Endothelial cell (in vitro differentiated cells): ENCODE measurements around the gene TCP11. TPM values are rescaled to one million over a fixed set of nuclear protein-coding genes. Genes with fewer than 3 reads are reported as not detected.

ENCODE experiments used
- DNase-seq: peaks from one replicate; pipeline ENCODE4 v3.0.0; 2021; ENCODE audit warnings: low spot score
- H3K27ac Mint-ChIP-seq: one replicate; pipeline ENCODE4 v1.8.0; 2021; ENCODE audit warnings: mixed read lengths, inconsistent platforms; ENCODE audit not compliant: unreplicated experiment
- H3K27me3 Mint-ChIP-seq: one replicate; pipeline ENCODE4 v1.8.0; 2021; ENCODE audit warnings: mild to moderate bottlenecking, moderate library complexity, mixed read lengths, inconsistent platforms; ENCODE audit not compliant: unreplicated experiment
- H3K36me3 Mint-ChIP-seq: one replicate; pipeline ENCODE4 v1.8.0; 2021; ENCODE audit warnings: mild to moderate bottlenecking, low read depth, mixed read lengths, inconsistent platforms; ENCODE audit not compliant: unreplicated experiment
- H3K4me1 Mint-ChIP-seq: one replicate; pipeline ENCODE4 v1.8.0; 2021; ENCODE audit warnings: mild to moderate bottlenecking, mixed read lengths, inconsistent platforms; ENCODE audit not compliant: unreplicated experiment
- H3K4me3 Mint-ChIP-seq: one replicate; pipeline ENCODE4 v1.8.0; 2021; ENCODE audit warnings: mild to moderate bottlenecking, mixed read lengths, inconsistent platforms; ENCODE audit not compliant: unreplicated experiment
- H3K9me3 Mint-ChIP-seq: one replicate; pipeline ENCODE4 v1.8.0; 2021; ENCODE audit warnings: mixed read lengths, inconsistent platforms; ENCODE audit not compliant: unreplicated experiment
- CTCF ChIP-seq: fragments of 200-600 bp; sonication (generic); IDR thresholded peaks from one replicate; pipeline ENCODE4 v1.5.0; 2021; ENCODE audit warnings: antibody characterized with exemption; ENCODE audit not compliant: unreplicated experiment
- total RNA-seq: library from RNA; stranded (reverse); fragmentation: NEBNext Ultra II Directional; extraction: Animal tissue kit (Norgen Biotek cat#: 25700); gene quantifications from one replicate; pipeline ENCODE4 v1.2.1, GENCODE V29; 2021; ENCODE audit not compliant: unreplicated experiment

Gene TCP11
- total RNA-seq, 1 donor from 2014 or later: 0.18 TPM

DNA sequence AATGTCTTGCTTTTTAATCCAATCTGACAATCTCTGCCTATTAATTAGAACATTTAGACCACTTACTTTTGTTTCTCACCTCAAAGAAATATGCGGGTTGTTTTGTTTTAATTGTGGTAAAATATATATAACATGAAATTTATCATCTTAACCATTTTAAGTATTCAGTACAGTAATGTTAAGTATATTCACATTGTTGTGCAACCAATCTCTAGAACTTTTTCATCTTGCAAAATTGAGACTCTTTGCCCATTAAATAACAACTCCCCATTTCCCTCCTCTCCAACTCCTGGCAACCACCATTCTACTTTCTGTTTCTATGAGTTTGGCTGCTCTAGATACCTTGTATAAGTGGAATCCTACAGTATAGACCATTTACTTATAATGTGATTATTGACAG, 13.8 kb upstream of the TCP11 start:
- Mint-ChIP-seq H3K9me3 (no peaks in the 10 kb centered on the region), H3K27ac (no peak overlapping the region), H3K27me3 (no peaks in the 10 kb centered on the region), H3K4me3 (no peak overlapping the region), H3K4me1 (peaks cover 12% of the 10 kb centered on the region), H3K36me3 (no peaks in the 10 kb centered on the region)
- no peak for TF ChIP-seq CTCF
- no peak for DNase-seq

DNA sequence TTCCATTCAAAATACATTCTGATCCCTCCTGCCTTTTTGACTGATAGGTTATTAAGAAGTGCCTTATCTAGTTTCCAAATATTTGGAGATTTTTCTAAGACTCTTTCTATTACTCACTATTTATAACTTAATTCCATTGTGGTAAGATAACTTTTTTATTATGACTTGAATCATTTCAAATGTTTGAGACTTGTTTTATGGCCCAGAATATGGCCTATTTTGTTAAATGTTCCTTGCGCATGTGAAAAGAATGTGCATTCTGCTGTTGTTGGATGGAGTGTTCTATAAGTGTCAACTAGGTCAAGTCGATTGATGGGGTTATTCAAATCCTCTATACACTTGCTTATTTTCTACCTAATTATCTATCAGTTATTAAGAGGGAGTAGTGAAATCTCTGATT, 13.1 kb upstream of the TCP11 start:
- Mint-ChIP-seq H3K9me3 (no peaks in the 10 kb centered on the region), H3K27me3 (no peaks in the 10 kb centered on the region), H3K4me3 (no peak overlapping the region), H3K36me3 (no peaks in the 10 kb centered on the region), H3K4me1 (peaks cover 7% of the 10 kb centered on the region), H3K27ac (no peak overlapping the region)
- no peak for TF ChIP-seq CTCF
- DNase-seq: no peak

DNA sequence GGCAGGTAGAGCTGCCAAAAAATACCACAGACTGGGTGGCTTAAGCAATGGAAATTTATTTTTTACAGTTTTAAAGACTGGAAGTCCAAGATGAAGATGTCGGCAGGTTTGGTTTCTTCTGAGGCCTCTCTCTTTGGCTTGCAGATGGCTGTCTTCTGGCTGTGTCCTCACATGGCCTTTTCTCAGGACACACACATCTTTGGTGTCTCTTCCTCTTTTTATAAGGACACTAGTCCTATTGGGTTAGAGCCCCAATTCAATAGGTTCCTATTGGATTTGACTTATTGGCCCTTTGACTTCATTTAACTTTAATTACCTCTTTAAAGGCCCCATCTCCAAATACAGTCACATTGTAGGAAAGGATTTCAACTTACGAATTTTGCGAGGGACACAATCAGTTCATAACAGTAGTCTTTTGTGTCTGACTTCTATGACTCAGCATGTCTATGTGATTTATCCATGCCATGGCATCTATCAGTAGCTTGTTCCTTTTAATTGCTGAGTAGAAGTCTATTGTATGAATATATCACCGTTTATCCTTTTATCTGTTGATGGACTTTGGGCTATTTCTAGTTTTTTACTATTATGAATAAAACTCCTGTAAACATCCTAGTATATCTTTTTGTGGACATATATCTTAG, 11.0 kb upstream of the TCP11 start:
- Mint-ChIP-seq H3K27ac (no peak overlapping the region), H3K36me3 (no peaks in the 10 kb centered on the region), H3K4me3 (no peak overlapping the region), H3K9me3 (no peaks in the 10 kb centered on the region), H3K4me1 (peaks cover 9% of the 10 kb centered on the region), H3K27me3 (no peaks in the 10 kb centered on the region)
- TF ChIP-seq CTCF: no peak
- DNase-seq: no peak

GRCh38 chr6:35151466-35151865, 10.3 kb upstream of the TCP11 start:
- Mint-ChIP-seq H3K27ac (no peak overlapping the region), H3K9me3 (no peaks in the 10 kb centered on the region), H3K27me3 (no peaks in the 10 kb centered on the region), H3K4me3 (no peak overlapping the region), H3K36me3 (no peaks in the 10 kb centered on the region), H3K4me1 (peaks cover 9% of the 10 kb centered on the region)
- no peak for TF ChIP-seq CTCF
- no peak for DNase-seq

GRCh38 chr6:35149891-35150566, 8.9 kb upstream of the TCP11 start:
- H3K27me3 Mint-ChIP-seq: no peaks in the 10 kb centered on the region
- peaks cover 9% of the 10 kb centered on the region for H3K4me1 Mint-ChIP-seq
- no peaks in the 10 kb centered on the region for H3K9me3 Mint-ChIP-seq
- TF ChIP-seq CTCF: no peak
- DNase-seq: no peak
- no peaks in the 10 kb centered on the region for H3K36me3 Mint-ChIP-seq
- H3K27ac Mint-ChIP-seq: no peak overlapping the region
- no peak overlapping the region for H3K4me3 Mint-ChIP-seq
